Measurements from ENCODE around the gene MAGEL2.
"Not testable (repeated sequence)": the region's sequence is repeated elsewhere in the genome, so short reads cannot be mapped to it uniquely, and the experiment has no call there.

Gene MAGEL2

DNA sequence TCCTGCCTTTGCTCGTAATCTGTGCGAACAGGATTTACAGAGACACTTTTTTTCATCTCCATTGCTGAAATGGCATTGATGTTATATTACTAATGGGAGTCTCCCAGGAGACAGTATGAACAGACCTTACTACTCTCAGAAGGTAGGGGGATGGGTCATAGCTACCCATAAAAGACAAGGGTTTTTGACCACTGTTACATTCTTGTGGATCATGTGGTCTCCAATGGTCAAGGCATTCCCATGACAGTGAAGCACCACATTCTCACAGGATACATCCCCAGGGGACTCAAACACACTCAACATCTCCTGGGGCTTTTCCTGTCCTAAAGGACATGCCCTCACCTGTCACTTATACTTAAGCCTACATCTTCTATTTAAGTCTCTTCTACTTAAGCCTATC lies 41.4 kb downstream of the MAGEL2 start:
- no peak overlapping the region for H3K27ac ChIP-seq
- H3K4me1 ChIP-seq (ENCODE audit: control insufficient read depth in 1 of 2, insufficient read depth in 1 of 2, low read depth in 1 of 2, low read length in 1 of 2) = no peaks in the 10 kb centered on the region
- no peaks in the 10 kb centered on the region for H3K27me3 ChIP-seq
- no peaks in the 10 kb centered on the region for H3K9me3 ChIP-seq
- no peaks in the 10 kb centered on the region for H3K36me3 ChIP-seq
- TF ChIP-seq, protein P1, sequence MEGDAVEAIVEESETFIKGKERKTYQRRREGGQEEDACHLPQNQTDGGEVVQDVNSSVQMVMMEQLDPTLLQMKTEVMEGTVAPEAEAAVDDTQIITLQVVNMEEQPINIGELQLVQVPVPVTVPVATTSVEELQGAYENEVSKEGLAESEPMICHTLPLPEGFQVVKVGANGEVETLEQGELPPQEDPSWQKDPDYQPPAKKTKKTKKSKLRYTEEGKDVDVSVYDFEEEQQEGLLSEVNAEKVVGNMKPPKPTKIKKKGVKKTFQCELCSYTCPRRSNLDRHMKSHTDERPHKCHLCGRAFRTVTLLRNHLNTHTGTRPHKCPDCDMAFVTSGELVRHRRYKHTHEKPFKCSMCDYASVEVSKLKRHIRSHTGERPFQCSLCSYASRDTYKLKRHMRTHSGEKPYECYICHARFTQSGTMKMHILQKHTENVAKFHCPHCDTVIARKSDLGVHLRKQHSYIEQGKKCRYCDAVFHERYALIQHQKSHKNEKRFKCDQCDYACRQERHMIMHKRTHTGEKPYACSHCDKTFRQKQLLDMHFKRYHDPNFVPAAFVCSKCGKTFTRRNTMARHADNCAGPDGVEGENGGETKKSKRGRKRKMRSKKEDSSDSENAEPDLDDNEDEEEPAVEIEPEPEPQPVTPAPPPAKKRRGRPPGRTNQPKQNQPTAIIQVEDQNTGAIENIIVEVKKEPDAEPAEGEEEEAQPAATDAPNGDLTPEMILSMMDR (IDR thresholded peaks at IDR 0.05) = no peak
- H3K4me3 ChIP-seq (ENCODE audit: low read depth in 1 of 2, low read length in 1 of 2) = no peak overlapping the region

DNA sequence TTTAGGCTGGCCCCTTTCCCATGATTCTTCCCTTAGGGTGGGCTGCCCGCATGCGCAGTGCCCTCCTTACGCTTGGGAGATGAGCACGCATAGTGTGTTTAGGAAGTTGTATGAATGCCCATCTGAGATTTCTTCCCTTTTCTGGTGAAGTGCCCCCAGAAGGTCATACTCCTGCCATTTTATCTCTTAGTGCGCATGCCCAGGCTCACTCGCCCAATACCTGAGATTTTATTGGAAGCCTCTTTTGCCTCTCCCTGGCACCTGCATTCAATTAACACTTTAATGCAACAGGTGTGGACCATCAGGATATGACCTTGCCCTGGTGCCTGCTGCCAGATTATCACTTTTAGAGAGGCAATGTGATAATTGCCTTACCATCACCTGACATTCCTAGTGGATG lies 45.5 kb downstream of the MAGEL2 start:
- TF ChIP-seq, protein P1 (IDR thresholded peaks at IDR 0.05) = no peak
- Histone ChIP-seq H3K4me3 (ENCODE audit: low read depth in 1 of 2, low read length in 1 of 2) (no peak overlapping the region), H3K9me3 (no peaks in the 10 kb centered on the region), H3K27me3 (no peaks in the 10 kb centered on the region), H3K27ac (no peak overlapping the region), H3K4me1 (ENCODE audit: control insufficient read depth in 1 of 2, insufficient read depth in 1 of 2, low read depth in 1 of 2, low read length in 1 of 2) (no peaks in the 10 kb centered on the region), H3K36me3 (no peaks in the 10 kb centered on the region)

DNA sequence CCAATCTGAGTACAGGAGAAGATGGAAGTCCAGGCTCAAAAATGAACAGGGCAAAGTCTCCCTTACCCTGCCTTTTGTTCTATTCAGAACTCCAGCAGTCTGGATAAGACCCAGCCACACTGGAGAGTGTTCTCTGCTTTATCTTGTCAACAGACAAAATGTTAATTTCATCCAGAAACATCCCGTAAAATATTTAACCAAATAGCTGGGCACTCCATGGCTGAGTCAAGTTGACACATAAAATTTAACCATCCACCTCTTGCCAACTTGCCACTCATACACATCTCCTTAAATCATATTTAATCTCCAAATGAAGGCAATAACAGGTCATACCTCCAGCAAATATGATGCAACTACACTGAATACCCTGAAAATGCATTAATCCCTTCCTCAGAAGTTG lies 48.6 kb downstream of the MAGEL2 start:
- no peaks in the 10 kb centered on the region for H3K4me1 ChIP-seq (ENCODE audit: control insufficient read depth in 1 of 2, insufficient read depth in 1 of 2, low read depth in 1 of 2, low read length in 1 of 2)
- H3K27me3 ChIP-seq = no peaks in the 10 kb centered on the region
- no peak overlapping the region for H3K4me3 ChIP-seq (ENCODE audit: low read depth in 1 of 2, low read length in 1 of 2)
- no peak overlapping the region for H3K27ac ChIP-seq
- no peaks in the 10 kb centered on the region for H3K36me3 ChIP-seq
- TF ChIP-seq, protein P1 (IDR thresholded peaks at IDR 0.05) = no peak
- no peaks in the 10 kb centered on the region for H3K9me3 ChIP-seq

DNA sequence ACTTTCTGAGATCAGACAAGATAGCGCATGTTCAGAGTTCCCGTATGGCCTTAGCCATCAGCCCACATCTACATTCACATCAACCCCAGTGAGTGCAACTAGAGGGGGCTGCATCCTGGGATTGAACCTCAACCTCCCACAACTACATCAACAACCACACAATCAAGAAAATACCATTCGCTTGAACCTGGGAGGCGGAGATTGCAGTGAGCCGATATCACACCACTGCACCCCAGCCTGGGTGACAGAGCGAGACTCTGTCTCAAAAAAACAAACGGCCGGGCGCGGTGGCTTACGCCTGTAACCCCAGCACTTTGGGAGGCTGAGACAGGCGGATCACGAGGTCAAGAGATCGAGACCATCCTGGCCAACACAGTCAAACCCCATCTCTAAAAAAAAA lies 50.4 kb downstream of the MAGEL2 start:
- not testable (repeated sequence) for H3K4me3 ChIP-seq (ENCODE audit: low read depth in 1 of 2, low read length in 1 of 2); H3K27ac ChIP-seq; H3K4me1 ChIP-seq (ENCODE audit: control insufficient read depth in 1 of 2, insufficient read depth in 1 of 2, low read depth in 1 of 2, low read length in 1 of 2); H3K36me3 ChIP-seq; H3K9me3 ChIP-seq; H3K27me3 ChIP-seq

DNA sequence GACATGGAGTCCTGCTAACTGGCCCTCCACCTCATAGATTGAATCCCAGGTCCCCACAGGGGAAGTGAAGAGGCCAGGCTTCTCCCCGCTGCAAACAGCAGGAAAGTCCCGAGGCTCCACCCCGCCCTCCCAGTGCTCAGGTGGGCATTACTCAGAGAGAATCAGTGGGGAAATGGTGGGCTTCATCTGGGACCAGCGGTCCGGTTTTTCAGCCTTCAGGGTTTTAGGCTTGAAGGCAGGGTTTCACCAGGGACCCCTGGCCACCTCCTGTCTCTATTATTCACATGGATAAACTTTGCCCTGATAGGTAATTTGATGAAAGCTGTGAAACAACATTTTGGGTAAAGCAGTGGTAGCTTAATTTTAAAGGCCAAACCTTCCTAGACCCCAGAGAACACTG lies 50.9 kb downstream of the MAGEL2 start:
- Histone ChIP-seq H3K27ac (no peak overlapping the region), H3K4me1 (ENCODE audit: control insufficient read depth in 1 of 2, insufficient read depth in 1 of 2, low read depth in 1 of 2, low read length in 1 of 2) (no peaks in the 10 kb centered on the region), H3K36me3 (no peaks in the 10 kb centered on the region), H3K4me3 (ENCODE audit: low read depth in 1 of 2, low read length in 1 of 2) (no peak overlapping the region), H3K9me3 (no peaks in the 10 kb centered on the region), H3K27me3 (no peaks in the 10 kb centered on the region)
- TF ChIP-seq, protein P1 (IDR thresholded peaks at IDR 0.05) = no peak

DNA sequence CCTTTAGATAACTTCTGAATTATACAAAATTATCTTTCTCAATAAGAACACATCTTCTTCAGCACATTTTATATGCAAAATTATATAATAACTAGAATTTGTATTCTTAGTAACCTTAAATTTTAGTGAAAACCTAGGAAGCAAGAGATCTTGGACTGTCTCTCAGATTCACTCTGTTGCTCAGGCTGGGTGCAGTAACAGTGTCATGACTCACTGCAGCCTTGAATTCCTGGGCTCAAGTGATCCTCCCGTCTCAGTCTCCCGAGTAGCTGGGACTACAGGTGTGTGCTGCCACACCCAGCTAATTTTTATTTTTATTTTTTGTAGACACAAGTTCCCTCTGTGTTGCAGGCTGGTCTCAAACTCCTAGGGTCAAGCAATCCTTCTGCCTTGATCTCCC lies 52.3 kb downstream of the MAGEL2 start:
- TF ChIP-seq, protein P1 (IDR thresholded peaks at IDR 0.05) = no peak
- Histone ChIP-seq H3K4me1 (ENCODE audit: control insufficient read depth in 1 of 2, insufficient read depth in 1 of 2, low read depth in 1 of 2, low read length in 1 of 2) (no peaks in the 10 kb centered on the region), H3K9me3 (no peaks in the 10 kb centered on the region), H3K36me3 (no peaks in the 10 kb centered on the region), H3K27ac (no peak overlapping the region), H3K27me3 (no peaks in the 10 kb centered on the region), H3K4me3 (ENCODE audit: low read depth in 1 of 2, low read length in 1 of 2) (no peak overlapping the region)

Data from neutrophil (primary cell).